ENCODE results near the gene WFDC1. TPM values are rescaled to one million over a fixed set of nuclear protein-coding genes. Genes with fewer than 3 reads are reported as not detected.

WFDC1 gene
- total and polyA plus RNA-seq, 10 of the 15 experiments (the other 5 are each of a cell fraction or from before 2014, with no cell fraction given): not detected

GRCh38 chr16:84329843-84330684 is 35.4 kb downstream of the WFDC1 start (continued):
- TF ChIP-seq NFXL1 (IDR thresholded peaks at IDR 0.05; ENCODE audit: borderline replicate concordance): no peak
- no peak for TF ChIP-seq CHD4 (IDR thresholded peaks at IDR 0.05)
- TF ChIP-seq, protein P1, sequence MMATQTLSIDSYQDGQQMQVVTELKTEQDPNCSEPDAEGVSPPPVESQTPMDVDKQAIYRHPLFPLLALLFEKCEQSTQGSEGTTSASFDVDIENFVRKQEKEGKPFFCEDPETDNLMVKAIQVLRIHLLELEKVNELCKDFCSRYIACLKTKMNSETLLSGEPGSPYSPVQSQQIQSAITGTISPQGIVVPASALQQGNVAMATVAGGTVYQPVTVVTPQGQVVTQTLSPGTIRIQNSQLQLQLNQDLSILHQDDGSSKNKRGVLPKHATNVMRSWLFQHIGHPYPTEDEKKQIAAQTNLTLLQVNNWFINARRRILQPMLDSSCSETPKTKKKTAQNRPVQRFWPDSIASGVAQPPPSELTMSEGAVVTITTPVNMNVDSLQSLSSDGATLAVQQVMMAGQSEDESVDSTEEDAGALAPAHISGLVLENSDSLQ (IDR thresholded peaks at IDR 0.05): no peak
- TF ChIP-seq NR2C2 (IDR thresholded peaks at IDR 0.05; ENCODE audit: borderline replicate concordance, control insufficient read depth, insufficient read length, low read depth): no peak
- no peak for TF ChIP-seq HCFC1 (IDR thresholded peaks at IDR 0.05; ENCODE audit: low read length)
- no peak for TF ChIP-seq MYB (IDR thresholded peaks at IDR 0.05; ENCODE audit: borderline replicate concordance, low read depth, low read length)

DNA sequence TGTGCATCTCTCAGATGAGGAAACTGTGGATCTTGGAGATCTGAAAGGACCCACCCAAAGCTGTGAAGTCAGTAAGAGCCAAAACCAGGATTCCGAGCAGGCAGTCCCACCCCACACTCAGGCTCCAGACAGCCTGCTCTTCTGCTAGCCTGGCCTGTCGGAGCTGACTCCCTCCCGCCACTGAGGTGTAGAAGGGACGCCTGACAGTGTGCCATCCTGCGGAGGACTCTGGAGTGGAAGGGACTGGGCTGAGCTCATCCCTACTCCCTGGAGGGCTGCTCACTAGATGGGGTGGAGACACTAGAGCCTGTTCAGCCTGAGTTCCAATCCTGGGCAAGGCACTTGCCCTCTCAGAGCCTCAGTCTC is 36.0 kb downstream of the WFDC1 start:
- peaks cover 0 to 2% of the 10 kb centered on the region in 2 experiments; a peak in 1 of 4 replicates for H3K27me3 ChIP-seq (replicated peaks in 1 of 2; ENCODE audit: control insufficient read depth in 2 of 2, insufficient read depth in 2 of 2, low read length in 1 of 2)
- ChIA-PET SMC1A (ENCODE audit: uncharacterized antibody, unreplicated experiment) (interaction anchor here (0.6 kb wide), 1 partner anchor 14 kb away, joined by 3 read pairs; no protein-coding TSS in a partner anchor), CTCF (no interaction called here), RAD21 (ENCODE audit: unreplicated experiment) (no interaction called here), POLR2A (no interaction called here)
- no peak for FAIRE-seq
- H3K4me2 ChIP-seq (ENCODE audit: control insufficient read depth, insufficient read depth): no peak overlapping the region
- no TSS peak for BruUV-seq (replicated peaks)
- H3K36me3 ChIP-seq (ENCODE audit: control insufficient read depth in 2 of 2, insufficient read depth in 2 of 2, low read length in 1 of 2): no peaks in the 10 kb centered on the region
- TF ChIP-seq TARDBP (IDR thresholded peaks at IDR 0.05; ENCODE audit: borderline replicate concordance) (no peak), CBX5 (IDR thresholded peaks at IDR 0.05; ENCODE audit: low read depth) (no peak), USF2 (IDR thresholded peaks at IDR 0.05; ENCODE audit: borderline replicate concordance, low read depth, low read length) (no peak), SUPT20H (IDR thresholded peaks at IDR 0.05; ENCODE audit: borderline replicate concordance, control insufficient read depth, low read depth, low read length) (no peak), NFIC (IDR thresholded peaks at IDR 0.05; ENCODE audit: low read depth, low read length) (no peak)
- TF ChIP-seq, protein P2, sequence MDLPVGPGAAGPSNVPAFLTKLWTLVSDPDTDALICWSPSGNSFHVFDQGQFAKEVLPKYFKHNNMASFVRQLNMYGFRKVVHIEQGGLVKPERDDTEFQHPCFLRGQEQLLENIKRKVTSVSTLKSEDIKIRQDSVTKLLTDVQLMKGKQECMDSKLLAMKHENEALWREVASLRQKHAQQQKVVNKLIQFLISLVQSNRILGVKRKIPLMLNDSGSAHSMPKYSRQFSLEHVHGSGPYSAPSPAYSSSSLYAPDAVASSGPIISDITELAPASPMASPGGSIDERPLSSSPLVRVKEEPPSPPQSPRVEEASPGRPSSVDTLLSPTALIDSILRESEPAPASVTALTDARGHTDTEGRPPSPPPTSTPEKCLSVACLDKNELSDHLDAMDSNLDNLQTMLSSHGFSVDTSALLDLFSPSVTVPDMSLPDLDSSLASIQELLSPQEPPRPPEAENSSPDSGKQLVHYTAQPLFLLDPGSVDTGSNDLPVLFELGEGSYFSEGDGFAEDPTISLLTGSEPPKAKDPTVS (IDR thresholded peaks at IDR 0.05; ENCODE audit: low read depth, low read length): no peak
- no peak overlapping the region for H3K27ac ChIP-seq (ENCODE audit: control insufficient read depth, insufficient read depth)
- no peaks in the 10 kb centered on the region for H3K79me2 ChIP-seq (ENCODE audit: control insufficient read depth, insufficient read depth, low read length)
- no peak overlapping the region for H3K9ac ChIP-seq (ENCODE audit: control insufficient read depth, insufficient read depth, low read length)
- H3K4me3 ChIP-seq: no peak overlapping the region
- no peak for DNase-seq (ENCODE audit: low read depth, low spot score)
- no peak for ATAC-seq
- in situ Hi-C loops (cut with MboI): no loop called here
- H3K9me3 ChIP-seq (replicated peaks; ENCODE audit: control insufficient read depth, insufficient read depth, low read length): no peaks in the 10 kb centered on the region
- no peaks in the 10 kb centered on the region for H4K20me1 ChIP-seq (ENCODE audit: control insufficient read depth, insufficient read depth)
- intact Hi-C loops (cut with micrococcal nuclease; ENCODE audit: unreplicated experiment): no loop called here
- no peaks in the 10 kb centered on the region for H3K4me1 ChIP-seq (ENCODE audit: control insufficient read depth, insufficient read depth, low read length)
- H2AFZ ChIP-seq (ENCODE audit: control insufficient read depth, low read depth, low read length): no peak overlapping the region
- 68% methylated on average over 5 of the region's 5 CpGs for WGBS (ENCODE audit: insufficient coverage, insufficient replicate concordance, low lambda C conversion rate, missing lambda C conversion rate)
